ENCODE measurements around the gene USP19.

USP19 gene

DNA sequence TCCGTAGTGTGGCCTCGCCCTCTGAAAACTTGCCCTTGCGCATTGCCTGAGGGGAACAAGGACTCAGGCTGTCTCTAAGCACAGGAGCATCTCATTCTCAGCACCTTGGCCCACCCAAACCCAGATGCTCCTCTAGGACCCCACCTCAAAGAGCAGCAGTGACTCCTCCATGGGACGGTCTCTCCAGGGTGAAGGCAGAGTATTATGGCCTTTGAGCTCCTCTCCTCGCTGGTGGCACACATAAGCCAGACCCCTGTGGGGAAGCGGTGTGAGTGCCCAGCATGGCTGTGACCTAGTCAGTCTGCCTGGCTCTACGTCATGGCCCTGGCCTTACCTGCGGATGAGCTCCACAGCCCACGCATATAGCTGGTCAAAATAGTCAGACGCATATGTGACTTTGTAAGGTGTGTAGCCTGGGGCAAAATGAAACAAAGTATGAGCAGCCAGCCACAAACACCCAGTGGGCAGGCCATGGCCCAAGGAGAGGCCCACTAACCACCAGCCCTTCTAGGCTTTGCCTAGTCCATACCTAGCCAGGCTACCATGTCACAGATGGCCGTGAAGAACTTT lies 20.5 kb downstream of the USP19 start:
- no peaks in the 10 kb centered on the region for H4K20me1 ChIP-seq (ENCODE audit: low read depth, low read length)
- TF ChIP-seq EZH2phosphoT487 (conservative IDR thresholded peaks at IDR 0.05; ENCODE audit: low read length): no peak
- TF ChIP-seq, protein P1, sequence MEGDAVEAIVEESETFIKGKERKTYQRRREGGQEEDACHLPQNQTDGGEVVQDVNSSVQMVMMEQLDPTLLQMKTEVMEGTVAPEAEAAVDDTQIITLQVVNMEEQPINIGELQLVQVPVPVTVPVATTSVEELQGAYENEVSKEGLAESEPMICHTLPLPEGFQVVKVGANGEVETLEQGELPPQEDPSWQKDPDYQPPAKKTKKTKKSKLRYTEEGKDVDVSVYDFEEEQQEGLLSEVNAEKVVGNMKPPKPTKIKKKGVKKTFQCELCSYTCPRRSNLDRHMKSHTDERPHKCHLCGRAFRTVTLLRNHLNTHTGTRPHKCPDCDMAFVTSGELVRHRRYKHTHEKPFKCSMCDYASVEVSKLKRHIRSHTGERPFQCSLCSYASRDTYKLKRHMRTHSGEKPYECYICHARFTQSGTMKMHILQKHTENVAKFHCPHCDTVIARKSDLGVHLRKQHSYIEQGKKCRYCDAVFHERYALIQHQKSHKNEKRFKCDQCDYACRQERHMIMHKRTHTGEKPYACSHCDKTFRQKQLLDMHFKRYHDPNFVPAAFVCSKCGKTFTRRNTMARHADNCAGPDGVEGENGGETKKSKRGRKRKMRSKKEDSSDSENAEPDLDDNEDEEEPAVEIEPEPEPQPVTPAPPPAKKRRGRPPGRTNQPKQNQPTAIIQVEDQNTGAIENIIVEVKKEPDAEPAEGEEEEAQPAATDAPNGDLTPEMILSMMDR (IDR thresholded peaks at IDR 0.05; ENCODE audit: insufficient read depth, low read length, poor library complexity, severe bottlenecking): no peak
- no peak overlapping the region for H3K4me3 ChIP-seq (ENCODE audit: insufficient read depth, low read length, poor library complexity, severe bottlenecking)
- H3K9ac ChIP-seq (ENCODE audit: low read length): no peak overlapping the region
- H3K27me3 ChIP-seq (ENCODE audit: low read length): no peaks in the 10 kb centered on the region
- peaks cover 13% of the 10 kb centered on the region for H3K79me2 ChIP-seq (ENCODE audit: insufficient read depth, low read length)
- H3K27ac ChIP-seq (ENCODE audit: low read depth, low read length): no peak overlapping the region
- H3K4me2 ChIP-seq (ENCODE audit: low read depth, low read length, poor library complexity, severe bottlenecking): no peak overlapping the region
- no peak overlapping the region for H2AFZ ChIP-seq (ENCODE audit: low read depth, low read length, severe bottlenecking)
- no peaks in the 10 kb centered on the region for H3F3A ChIP-seq (ENCODE audit: insufficient read depth)
- no peaks in the 10 kb centered on the region for H3K9me3 ChIP-seq (ENCODE audit: insufficient read depth, low read length)
- H3K9me2 ChIP-seq (replicated peaks; ENCODE audit: insufficient read depth, low read length): no peaks in the 10 kb centered on the region
- peaks cover 4% of the 10 kb centered on the region; the same call in 1 of the 2 replicates for H3K36me3 ChIP-seq (ENCODE audit: low read length)

DNA sequence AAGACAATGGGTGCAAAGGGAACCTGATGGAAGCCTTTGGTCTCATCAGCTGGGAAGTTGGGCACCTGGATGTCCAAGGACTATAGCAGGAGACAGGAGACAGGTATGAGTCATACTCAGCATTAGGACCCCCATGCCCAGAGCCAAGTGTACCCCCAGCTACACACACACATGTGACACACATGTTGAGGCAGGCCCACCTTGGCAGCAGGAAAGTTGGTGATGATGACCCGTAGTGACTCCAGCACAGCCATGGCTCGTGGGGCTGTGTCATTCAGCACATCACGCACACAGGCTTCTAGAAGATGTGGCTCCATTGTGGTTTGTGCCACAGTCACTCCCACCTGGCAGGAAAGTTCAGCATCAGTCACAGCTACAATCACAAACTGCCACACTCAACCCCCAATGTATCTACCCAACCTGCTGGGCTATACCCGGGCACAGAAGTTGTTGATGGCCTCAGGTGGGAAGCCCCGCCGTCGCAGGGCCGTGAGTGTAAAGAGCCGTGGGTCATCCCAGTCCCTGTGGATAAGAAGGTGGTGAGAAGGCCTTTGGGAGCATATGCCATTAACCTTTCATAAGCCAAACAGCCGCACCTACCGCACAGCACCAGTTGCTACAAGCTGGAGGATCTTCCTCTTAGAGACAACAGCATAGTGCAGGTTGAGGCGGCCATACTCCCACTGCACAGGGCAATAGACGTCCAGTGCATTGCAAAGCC lies 21.6 kb downstream of the USP19 start:
- no peaks in the 10 kb centered on the region for H3K27me3 ChIP-seq (ENCODE audit: low read length)
- peaks cover 4% of the 10 kb centered on the region; the same call in 1 of the 2 replicates for H3K36me3 ChIP-seq (ENCODE audit: low read length)
- TF ChIP-seq EZH2phosphoT487 (conservative IDR thresholded peaks at IDR 0.05; ENCODE audit: low read length): no peak
- no peak overlapping the region for H3K27ac ChIP-seq (ENCODE audit: low read depth, low read length)
- no peak overlapping the region for H3K4me2 ChIP-seq (ENCODE audit: low read depth, low read length, poor library complexity, severe bottlenecking)
- peaks cover 5% of the 10 kb centered on the region for H3F3A ChIP-seq (ENCODE audit: insufficient read depth)
- peaks cover 9% of the 10 kb centered on the region for H3K79me2 ChIP-seq (ENCODE audit: insufficient read depth, low read length)
- H3K9ac ChIP-seq (ENCODE audit: low read length): no peak overlapping the region
- no peak overlapping the region for H3K4me3 ChIP-seq (ENCODE audit: insufficient read depth, low read length, poor library complexity, severe bottlenecking)
- H2AFZ ChIP-seq (ENCODE audit: low read depth, low read length, severe bottlenecking): no peak overlapping the region
- no peaks in the 10 kb centered on the region for H4K20me1 ChIP-seq (ENCODE audit: low read depth, low read length)
- no peaks in the 10 kb centered on the region for H3K9me2 ChIP-seq (replicated peaks; ENCODE audit: insufficient read depth, low read length)
- H3K9me3 ChIP-seq (ENCODE audit: insufficient read depth, low read length): no peaks in the 10 kb centered on the region

- H4K20me1 ChIP-seq (ENCODE audit: low read depth, low read length): no peaks in the 10 kb centered on the region
- H3F3A ChIP-seq (ENCODE audit: insufficient read depth): peaks cover 5% of the 10 kb centered on the region
- no peaks in the 10 kb centered on the region for H3K9me3 ChIP-seq (ENCODE audit: insufficient read depth, low read length)
- H3K27me3 ChIP-seq (ENCODE audit: low read length): no peaks in the 10 kb centered on the region
- TF ChIP-seq EZH2phosphoT487 (conservative IDR thresholded peaks at IDR 0.05; ENCODE audit: low read length): no peak
- TF ChIP-seq, protein P1 (IDR thresholded peaks at IDR 0.05; ENCODE audit: insufficient read depth, low read length, poor library complexity, severe bottlenecking): no peak
- H3K9ac ChIP-seq (ENCODE audit: low read length): no peak overlapping the region
- H3K9me2 ChIP-seq (replicated peaks; ENCODE audit: insufficient read depth, low read length): no peaks in the 10 kb centered on the region
- no peak overlapping the region for H3K4me2 ChIP-seq (ENCODE audit: low read depth, low read length, poor library complexity, severe bottlenecking)
- H3K27ac ChIP-seq (ENCODE audit: low read depth, low read length): no peak overlapping the region
- peaks cover 3% of the 10 kb centered on the region; the same call in 1 of the 2 replicates for H3K79me2 ChIP-seq (ENCODE audit: insufficient read depth, low read length)
- peaks cover 4% of the 10 kb centered on the region; the same call in 1 of the 2 replicates for H3K36me3 ChIP-seq (ENCODE audit: low read length)
- H2AFZ ChIP-seq (ENCODE audit: low read depth, low read length, severe bottlenecking): no peak overlapping the region
- H3K4me3 ChIP-seq (ENCODE audit: insufficient read depth, low read length, poor library complexity, severe bottlenecking): no peak overlapping the region
Observed at GRCh38 chr3:49098429-49098828, 22.2 kb downstream of the USP19 start.

Measured in SU-DHL-6 (cell line).